Peyer's patch (tissue), 4 donors: ENCODE results near the gene AICDA.

Experiments
- CTCF ChIP-seq, 6 experiments: fragments of 450-650 bp in 4 of 6; fragments of 200-600 bp in 2 of 6; sonication (generic) in 1 of 6; IDR thresholded peaks; one replicate each; pipeline ENCODE4 v1.5.1; 2017 to 2019; ENCODE audit warnings: antibody characterized with exemption in 6 of 6, mild to moderate bottlenecking in 3 of 6, moderate library complexity in 1 of 6
- POLR2A ChIP-seq, 2 donors: fragments of 450-650 bp; IDR thresholded peaks; one replicate each; pipeline ENCODE4 v1.5.1; 2017; ENCODE audit warnings: antibody characterized with exemption in 2 of 2, mild to moderate bottlenecking in 2 of 2, moderate library complexity in 2 of 2

DNA sequence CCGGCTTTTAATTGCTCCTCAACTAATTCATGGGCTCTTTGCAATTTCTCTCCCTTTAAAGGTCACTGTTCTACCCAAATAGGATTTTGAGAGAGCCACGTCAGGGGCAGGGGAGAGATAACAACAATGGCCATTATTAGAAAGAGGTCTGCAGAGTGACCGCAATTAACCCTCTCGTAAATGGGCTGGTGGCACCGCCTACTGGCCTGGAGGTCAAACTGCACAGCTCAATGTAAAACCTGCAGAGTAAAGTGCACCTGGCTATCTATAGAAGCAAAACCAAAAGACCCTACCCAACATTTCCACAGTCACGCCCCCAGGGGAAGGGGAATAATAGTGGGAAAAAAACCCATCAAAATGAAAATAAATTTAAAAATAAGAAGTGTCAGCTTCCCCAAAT is 50.3 kb downstream of the AICDA start:
- no peak for TF ChIP-seq POLR2A (IDR thresholded peaks at IDR 0.05)
- TF ChIP-seq CTCF (IDR thresholded peaks at IDR 0.05): no peak
